GM12892 (cell line): ENCODE results near the gene DYNC1I1.

Experiments used
- POLR2A ChIP-seq: IDR thresholded peaks from 2 replicates; pipeline ENCODE4 v1.6.1; 2011; ENCODE audit warnings: low read depth, low read length, control low read depth
- POLR2AphosphoS5 ChIP-seq: IDR thresholded peaks from 2 replicates; pipeline ENCODE4 v1.6.1; 2011; ENCODE audit warnings: low read depth, low read length, control low read depth
- TAF1 ChIP-seq: IDR thresholded peaks from 2 replicates; pipeline ENCODE4 v1.6.1; 2011; ENCODE audit warnings: low read depth, mild to moderate bottlenecking, control low read depth, low read length, borderline replicate concordance

- TF ChIP-seq POLR2AphosphoS5, result no peak
- TF ChIP-seq POLR2A, result no peak
- no peak for TF ChIP-seq TAF1
These were observed 99.5 kb downstream of the DYNC1I1 start for GRCh38 chr7:95871896-95872295.
